Gastroesophageal sphincter (tissue), 3 donors: Measurements from ENCODE around the gene ECSIT.
A peak's percentile ranks its signal among the peaks of the same experiment; 100 is the strongest.

ENCODE experiments used
- CTCF ChIP-seq, 4 experiments: fragments of 200-600 bp in 2 of 4; fragments of 450-650 bp in 2 of 4; sonication (generic) in 1 of 4; IDR thresholded peaks; one replicate each; pipeline ENCODE4 v1.5.1; 2017 to 2019; ENCODE audit warnings: antibody characterized with exemption in 4 of 4, mild to moderate bottlenecking in 2 of 4, moderate library complexity in 2 of 4
- EP300 ChIP-seq: sonication (generic); formaldehyde crosslinking; IDR thresholded peaks from one replicate; pipeline ENCODE4 v1.6.1; 2017; ENCODE audit warnings: antibody characterized with exemption, mild to moderate bottlenecking
- POLR2A ChIP-seq, 2 donors: fragments of 450-650 bp; IDR thresholded peaks; one replicate each; pipeline ENCODE4 v1.6.1; 2017; ENCODE audit warnings: antibody characterized with exemption in 2 of 2, mild to moderate bottlenecking in 2 of 2, moderate library complexity in 1 of 2
- POLR2AphosphoS5 ChIP-seq: sonication (generic); formaldehyde crosslinking; IDR thresholded peaks from one replicate; pipeline ENCODE4 v1.6.1; 2017; ENCODE audit warnings: antibody characterized with exemption

- TF ChIP-seq CTCF (IDR thresholded peaks at IDR 0.05) (peak in 3 of 4 experiments; percentile 40 to 59 (median 45)), POLR2A (IDR thresholded peaks at IDR 0.05) (no peak), EP300 (no peak), POLR2AphosphoS5 (no peak)
Observed at GRCh38 chr19:11560404-11561051, 31.6 kb upstream of the ECSIT start.
